GM10266 (cell line): ENCODE results near the gene DSN1.
A peak's percentile ranks its signal among the peaks of the same experiment; 100 is the strongest.

Source experiments
- DNase-seq: peaks from one replicate; pipeline ENCODE4 v3.0.0; 2012; ENCODE audit errors: extremely low spot score
- TF ChIP-seq, protein P1 (sequence below): IDR thresholded peaks from 2 replicates; pipeline ENCODE4 v1.5.1; 2012; ENCODE audit warnings: mild to moderate bottlenecking, low read depth; ENCODE audit not compliant: control insufficient read depth, insufficient read depth; ENCODE audit errors: missing control alignments

Gene DSN1

GRCh38 chr20:36744243-36744642, 29.3 kb downstream of the DSN1 start:
- no peak for DNase-seq
- TF ChIP-seq, protein P1, sequence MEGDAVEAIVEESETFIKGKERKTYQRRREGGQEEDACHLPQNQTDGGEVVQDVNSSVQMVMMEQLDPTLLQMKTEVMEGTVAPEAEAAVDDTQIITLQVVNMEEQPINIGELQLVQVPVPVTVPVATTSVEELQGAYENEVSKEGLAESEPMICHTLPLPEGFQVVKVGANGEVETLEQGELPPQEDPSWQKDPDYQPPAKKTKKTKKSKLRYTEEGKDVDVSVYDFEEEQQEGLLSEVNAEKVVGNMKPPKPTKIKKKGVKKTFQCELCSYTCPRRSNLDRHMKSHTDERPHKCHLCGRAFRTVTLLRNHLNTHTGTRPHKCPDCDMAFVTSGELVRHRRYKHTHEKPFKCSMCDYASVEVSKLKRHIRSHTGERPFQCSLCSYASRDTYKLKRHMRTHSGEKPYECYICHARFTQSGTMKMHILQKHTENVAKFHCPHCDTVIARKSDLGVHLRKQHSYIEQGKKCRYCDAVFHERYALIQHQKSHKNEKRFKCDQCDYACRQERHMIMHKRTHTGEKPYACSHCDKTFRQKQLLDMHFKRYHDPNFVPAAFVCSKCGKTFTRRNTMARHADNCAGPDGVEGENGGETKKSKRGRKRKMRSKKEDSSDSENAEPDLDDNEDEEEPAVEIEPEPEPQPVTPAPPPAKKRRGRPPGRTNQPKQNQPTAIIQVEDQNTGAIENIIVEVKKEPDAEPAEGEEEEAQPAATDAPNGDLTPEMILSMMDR: no peak

- TF ChIP-seq, protein P1: no peak
- DNase-seq: no peak
These were observed 31.0 kb downstream of the DSN1 start for GRCh38 chr20:36742558-36742957.

- TF ChIP-seq, protein P1: no peak
- DNase-seq: no peak
These were observed 32.5 kb downstream of the DSN1 start for GRCh38 chr20:36741072-36741471.

- TF ChIP-seq, protein P1: no peak
These were observed 36.4 kb downstream of the DSN1 start for GRCh38 chr20:36737183-36737499.

GRCh38 chr20:36736451-36737182, 36.9 kb downstream of the DSN1 start:
- TF ChIP-seq, protein P1: no peak
- DNase-seq: no peak

More at GRCh38 chr20:36737183-36737499, 36.4 kb downstream of the DSN1 start:
- no peak for DNase-seq

- DNase-seq: no peak
- TF ChIP-seq, protein P1: no peak
These were observed 41.1 kb downstream of the DSN1 start for GRCh38 chr20:36732456-36732855.

GRCh38 chr20:36728986-36729385, 44.6 kb downstream of the DSN1 start:
- DNase-seq: peak; percentile 18
- TF ChIP-seq, protein P1: no peak
